GM23248 (cell line): Measurements from ENCODE around the gene NHERF1. TPM values are rescaled to one million over a fixed set of nuclear protein-coding genes. Genes with fewer than 3 reads are reported as not detected.
A peak's percentile ranks its signal among the peaks of the same experiment; 100 is the strongest.

Experiments used
- DNase-seq: peaks from one replicate; pipeline ENCODE4 v3.0.0-alpha.2; 2015
- H2AFZ ChIP-seq: fragments of 200-600 bp; sonication (generic); 2 replicates; pipeline ENCODE4 v1.6.1; 2016; ENCODE audit warnings: antibody characterized with exemption
- H3F3A ChIP-seq: fragments of 200-600 bp; sonication (generic); 2 replicates; pipeline ENCODE4 v1.6.1; 2016; ENCODE audit warnings: mild to moderate bottlenecking, antibody characterized with exemption, mixed run types; ENCODE audit not compliant: insufficient read depth
- H3K27ac ChIP-seq: fragments of 200-600 bp; sonication (generic); 2 replicates; pipeline ENCODE4 v1.5.1; 2016; ENCODE audit warnings: mild to moderate bottlenecking
- H3K27me3 ChIP-seq: fragments of 200-600 bp; sonication (generic); replicated peaks from 2 replicates; pipeline ENCODE4 v1.6.1; 2016; ENCODE audit warnings: mild to moderate bottlenecking; ENCODE audit not compliant: insufficient read depth
- H3K36me3 ChIP-seq: fragments of 200-600 bp; sonication (generic); 2 replicates; pipeline ENCODE4 v1.6.1; 2016; ENCODE audit warnings: low read depth, mild to moderate bottlenecking
- H3K4me1 ChIP-seq: fragments of 200-600 bp; sonication (generic); 2 replicates; pipeline ENCODE4 v1.6.1; 2016; ENCODE audit warnings: mild to moderate bottlenecking; ENCODE audit not compliant: insufficient read depth
- H3K4me2 ChIP-seq: fragments of 200-600 bp; sonication (generic); one replicate; pipeline ENCODE4 v1.6.1; 2016; ENCODE audit warnings: mild to moderate bottlenecking; ENCODE audit not compliant: unreplicated experiment
- H3K4me3 ChIP-seq: fragments of 200-600 bp; sonication (generic); 2 replicates; pipeline ENCODE4 v1.5.1; 2016; ENCODE audit warnings: mild to moderate bottlenecking
- H3K79me2 ChIP-seq: fragments of 200-600 bp; sonication (generic); 2 replicates; pipeline ENCODE4 v1.6.1; 2016; ENCODE audit warnings: mild to moderate bottlenecking; ENCODE audit not compliant: insufficient read depth
- H3K9ac ChIP-seq: fragments of 200-600 bp; sonication (generic); 2 replicates; pipeline ENCODE4 v1.6.1; 2016; ENCODE audit warnings: mild to moderate bottlenecking
- H3K9me2 ChIP-seq: fragments of 200-600 bp; sonication (generic); 2 replicates; pipeline ENCODE4 v1.6.1; 2016; ENCODE audit warnings: mixed run types, mild to moderate bottlenecking, moderate library complexity; ENCODE audit not compliant: insufficient read depth
- H3K9me3 ChIP-seq: fragments of 200-600 bp; sonication (generic); one replicate; pipeline ENCODE4 v1.6.1; 2017; ENCODE audit warnings: low read depth
- H4K20me1 ChIP-seq: fragments of 200-600 bp; sonication (generic); 2 replicates; pipeline ENCODE4 v1.6.0; 2016; ENCODE audit not compliant: insufficient read depth
- EZH2 ChIP-seq: fragments of 200-600 bp; sonication (generic); IDR thresholded peaks from 2 replicates; pipeline ENCODE4 v1.6.1; 2018; ENCODE audit warnings: antibody characterized with exemption, mild to moderate bottlenecking; ENCODE audit not compliant: insufficient read depth, poor library complexity, severe bottlenecking
- EZH2phosphoT487 ChIP-seq: fragments of 200-600 bp; sonication (generic); IDR thresholded peaks from 2 replicates; pipeline ENCODE4 v1.6.1; 2018; ENCODE audit warnings: antibody characterized with exemption, moderate library complexity, mild to moderate bottlenecking, low read depth; ENCODE audit not compliant: insufficient read depth
- WGBS, 2 experiments: methylation state at CpG; one replicate each; pipeline ENCODE4 v1.1.6; 2015 to 2017; ENCODE audit warnings: low lambda C conversion rate in 2 of 2, low coverage in 1 of 2; ENCODE audit errors: missing lambda C conversion rate in 2 of 2; 5-methylcytosine and 5-hydroxymethylcytosine counted together
- in situ Hi-C: fragments of 300-500 bp; cut with MboI; formaldehyde crosslinking; loops from 2 replicates; pipeline ENCODE4 v1.15.0; 2020
- polyA plus RNA-seq: library from polyadenylated mRNA; unstranded; fragments of >200 nt; fragmentation: Nextera tagmentation; extraction: Ambion mirVana; gene quantifications from 2 replicates; pipeline ENCODE4 v1.2.1, GENCODE V29; 2016
- total RNA-seq: library from RNA; depleted of rRNA; stranded (reverse); fragments of >200 nt; shearing (Covaris generic); gene quantifications from 2 replicates; pipeline ENCODE4 v1.2.3, GENCODE V29; 2014

Gene NHERF1
- total and polyA plus RNA-seq, 2 experiments from 2014 or later: 8.0 to 9.1 TPM

GRCh38 chr17:74814453-74814852 lies 66.0 kb downstream of the NHERF1 start:
- Histone ChIP-seq H3K36me3 (no peaks in the 10 kb centered on the region), H2AFZ (no peak overlapping the region), H3F3A (no peaks in the 10 kb centered on the region), H3K79me2 (no peaks in the 10 kb centered on the region), H3K9me2 (no peaks in the 10 kb centered on the region), H3K4me1 (no peaks in the 10 kb centered on the region), H3K27ac (no peak overlapping the region), H3K9ac (no peak overlapping the region), H3K27me3 (no peaks in the 10 kb centered on the region), H4K20me1 (no peaks in the 10 kb centered on the region), H3K4me3 (no peak overlapping the region), H3K9me3 (no peaks in the 10 kb centered on the region), H3K4me2 (no peak overlapping the region)
- 80 to 83% methylated on average over 5 of the region's 5 CpGs for WGBS, 2 experiments
- in situ Hi-C loops: no loop called here
- no peak for TF ChIP-seq EZH2
- TF ChIP-seq EZH2phosphoT487: no peak
- peak; percentile 3 for DNase-seq

- H3F3A ChIP-seq: no peaks in the 10 kb centered on the region
- no peaks in the 10 kb centered on the region for H3K36me3 ChIP-seq
- TF ChIP-seq EZH2phosphoT487: no peak
- TF ChIP-seq EZH2: no peak
- no peak overlapping the region for H3K27ac ChIP-seq
- no peak overlapping the region for H3K4me2 ChIP-seq
- no peaks in the 10 kb centered on the region for H4K20me1 ChIP-seq
- no peaks in the 10 kb centered on the region for H3K9me3 ChIP-seq
- WGBS, 2 experiments: 98 to 100% methylated on average over 7 of the region's 7 CpGs
- H3K79me2 ChIP-seq: no peaks in the 10 kb centered on the region
- no peaks in the 10 kb centered on the region for H3K4me1 ChIP-seq
- no peaks in the 10 kb centered on the region for H3K9me2 ChIP-seq
- no peak overlapping the region for H2AFZ ChIP-seq
- H3K9ac ChIP-seq: no peak overlapping the region
- H3K4me3 ChIP-seq: no peak overlapping the region
- H3K27me3 ChIP-seq: no peaks in the 10 kb centered on the region
- DNase-seq: no peak
- in situ Hi-C loops: no loop called here
Measured at GRCh38 chr17:74815067-74815466, 66.6 kb downstream of the NHERF1 start.

- peak; percentile 11 for DNase-seq
- TF ChIP-seq EZH2phosphoT487 (no peak), EZH2 (no peak)
- H3K27me3 ChIP-seq: no peaks in the 10 kb centered on the region
- in situ Hi-C loops: no loop called here
- H3K9me3 ChIP-seq: no peaks in the 10 kb centered on the region
- H3K9ac ChIP-seq: no peak overlapping the region
- H3K4me1 ChIP-seq: no peaks in the 10 kb centered on the region
- H3F3A ChIP-seq: no peaks in the 10 kb centered on the region
- no peaks in the 10 kb centered on the region for H3K79me2 ChIP-seq
- H3K4me3 ChIP-seq: no peak overlapping the region
- no peak overlapping the region for H3K27ac ChIP-seq
- H4K20me1 ChIP-seq: no peaks in the 10 kb centered on the region
- H3K9me2 ChIP-seq: no peaks in the 10 kb centered on the region
- H3K4me2 ChIP-seq: no peak overlapping the region
- H2AFZ ChIP-seq: no peak overlapping the region
- WGBS, 2 experiments: 94 to 95% methylated on average over 15 of the region's 15 CpGs
- H3K36me3 ChIP-seq: no peaks in the 10 kb centered on the region
Measured at GRCh38 chr17:74815550-74816370, 67.3 kb downstream of the NHERF1 start.

GRCh38 chr17:74816905-74817620 lies 68.6 kb downstream of the NHERF1 start:
- Histone ChIP-seq H3K27me3 (no peaks in the 10 kb centered on the region), H3K4me3 (no peak overlapping the region), H3K36me3 (no peaks in the 10 kb centered on the region), H3K27ac (no peak overlapping the region), H3F3A (no peaks in the 10 kb centered on the region), H4K20me1 (no peaks in the 10 kb centered on the region), H3K4me2 (no peak overlapping the region), H3K4me1 (no peaks in the 10 kb centered on the region), H3K9me2 (no peaks in the 10 kb centered on the region), H2AFZ (no peak overlapping the region), H3K79me2 (no peaks in the 10 kb centered on the region), H3K9ac (no peak overlapping the region), H3K9me3 (no peaks in the 10 kb centered on the region)
- no peak for DNase-seq
- in situ Hi-C loops: no loop called here
- WGBS, 2 experiments: 86 to 91% methylated on average over 17 to 18 of the region's 18 CpGs
- no peak for TF ChIP-seq EZH2
- TF ChIP-seq EZH2phosphoT487: no peak
